ENCODE measurements around the gene STKLD1. TPM values are rescaled to one million over a fixed set of nuclear protein-coding genes. Genes with fewer than 3 reads are reported as not detected.

STKLD1 gene
- total and polyA plus RNA-seq, 2 donors: 0.94 to 1.5 TPM

DNA sequence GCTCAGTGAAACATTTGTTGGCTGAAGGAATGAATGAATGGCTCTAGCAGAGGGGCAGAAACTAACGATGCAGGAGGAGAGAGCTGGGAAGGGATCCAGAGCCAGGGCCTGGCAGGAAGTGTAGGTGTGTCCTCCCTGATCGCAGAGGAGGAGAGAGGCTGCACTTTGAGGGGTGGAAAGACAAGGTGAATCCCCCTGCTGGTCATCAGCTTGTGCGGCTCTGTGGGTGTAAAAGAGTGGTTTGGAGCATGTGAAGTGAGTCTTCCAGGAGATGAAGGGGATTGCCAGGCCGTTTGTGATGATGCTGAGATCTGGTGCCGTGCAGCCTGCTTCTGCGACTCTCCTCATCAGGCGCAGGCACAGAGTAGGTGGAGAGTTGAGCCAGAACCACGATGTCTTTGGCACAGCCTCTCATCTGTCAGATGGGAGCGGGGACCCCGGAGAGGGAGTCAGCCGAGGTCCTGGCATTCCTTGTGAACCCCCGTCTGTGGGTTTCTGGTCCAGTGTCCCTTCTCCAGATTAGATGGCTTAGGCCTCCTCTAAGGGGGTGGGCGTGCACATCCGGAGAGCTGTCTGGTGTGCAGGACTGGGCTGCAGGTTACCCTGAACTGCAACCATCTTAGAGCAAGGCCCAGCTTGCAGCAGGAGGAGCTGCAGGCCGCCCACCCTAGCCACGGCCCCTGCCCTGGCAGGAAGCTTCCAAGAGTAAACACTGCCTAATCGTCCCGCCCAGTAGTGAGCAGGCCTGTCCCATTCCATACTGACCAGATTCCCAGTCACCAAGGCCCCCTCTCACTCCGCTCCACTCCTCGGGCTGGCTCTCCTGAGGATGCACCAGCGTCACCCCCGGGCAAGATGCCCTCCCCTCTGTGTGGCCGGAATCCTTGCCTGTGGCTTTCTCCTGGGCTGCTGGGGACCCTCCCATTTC is 45.7 kb downstream of the STKLD1 start, which contains the start of gene ADAMTS13:
ADAMTS13 (plus strand) TSS at position 753 of the 928 bp plus-strand sequence; CDS start at position 830, 77 bp downstream.
- H3K27me3 ChIP-seq (ENCODE audit: control insufficient read depth in 2 of 2, insufficient read depth in 1 of 2, low read length in 1 of 2): peaks cover 3 to 19% of the 10 kb centered on the region in 2 donors
- peaks cover 0 to 12% of the 10 kb centered on the region in 2 donors for H3K9me3 ChIP-seq (ENCODE audit: control insufficient read depth in 2 of 2, insufficient read depth in 1 of 2, low read length in 1 of 2)
- no peak within 1 kb of the TSS for H3K4me3 ChIP-seq (ENCODE audit: low read length in 2 of 2)
- H3K36me3 ChIP-seq (ENCODE audit: control insufficient read depth in 2 of 2, insufficient read depth in 2 of 2, low read length in 1 of 2): no peaks in the 10 kb centered on the region
- WGBS: 83% methylated on average over 23 of the region's 23 CpGs
- H3K4me1 ChIP-seq (ENCODE audit: control insufficient read depth in 2 of 2, insufficient read depth in 2 of 2, low read length in 2 of 2): peaks cover 3 to 13% of the 10 kb centered on the region in 2 donors
- DNase-seq (ENCODE audit: low read depth in 6 of 9, low spot score in 9 of 9): peak in 1 of 9 donors; percentile 17
- H3K27ac ChIP-seq (ENCODE audit: low read depth in 1 of 2, low read length in 1 of 2): no peak within 1 kb of the TSS

DNA sequence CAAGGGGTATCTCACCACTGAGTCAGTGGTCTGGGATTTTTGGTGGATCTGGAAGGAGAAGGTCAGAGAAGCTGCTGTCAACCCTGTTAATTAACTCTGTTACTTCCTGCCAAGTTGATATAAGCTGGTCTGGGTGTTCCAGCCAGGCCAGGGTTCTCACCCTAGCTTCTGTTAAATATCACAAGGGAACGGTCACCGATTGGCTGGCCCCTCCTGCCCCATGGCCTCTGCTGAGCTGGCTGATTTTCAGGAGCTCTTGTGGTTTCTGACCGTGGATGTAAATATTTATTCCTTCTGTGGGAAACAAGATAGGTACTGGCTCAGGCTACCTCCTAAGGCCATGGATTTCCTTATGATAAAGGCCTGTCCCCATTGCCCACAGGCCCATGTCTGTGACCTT is 47.0 kb downstream of the STKLD1 start:
- Histone ChIP-seq H3K9me3 (ENCODE audit: control insufficient read depth in 2 of 2, insufficient read depth in 1 of 2, low read length in 1 of 2) (peaks cover 0 to 9% of the 10 kb centered on the region in 2 donors), H3K27me3 (ENCODE audit: control insufficient read depth in 2 of 2, insufficient read depth in 1 of 2, low read length in 1 of 2) (peaks cover 16 to 33% of the 10 kb centered on the region in 2 donors), H3K27ac (ENCODE audit: low read depth in 1 of 2, low read length in 1 of 2) (no peak overlapping the region), H3K36me3 (ENCODE audit: control insufficient read depth in 2 of 2, insufficient read depth in 2 of 2, low read length in 1 of 2) (no peaks in the 10 kb centered on the region), H3K4me3 (ENCODE audit: low read length in 2 of 2) (no peak overlapping the region), H3K4me1 (ENCODE audit: control insufficient read depth in 2 of 2, insufficient read depth in 2 of 2, low read length in 2 of 2) (peaks cover 0 to 4% of the 10 kb centered on the region in 2 donors)
- no peak for DNase-seq (ENCODE audit: low read depth in 6 of 9, low spot score in 9 of 9)
- 95% methylated on average over 3 of the region's 3 CpGs for WGBS

DNA sequence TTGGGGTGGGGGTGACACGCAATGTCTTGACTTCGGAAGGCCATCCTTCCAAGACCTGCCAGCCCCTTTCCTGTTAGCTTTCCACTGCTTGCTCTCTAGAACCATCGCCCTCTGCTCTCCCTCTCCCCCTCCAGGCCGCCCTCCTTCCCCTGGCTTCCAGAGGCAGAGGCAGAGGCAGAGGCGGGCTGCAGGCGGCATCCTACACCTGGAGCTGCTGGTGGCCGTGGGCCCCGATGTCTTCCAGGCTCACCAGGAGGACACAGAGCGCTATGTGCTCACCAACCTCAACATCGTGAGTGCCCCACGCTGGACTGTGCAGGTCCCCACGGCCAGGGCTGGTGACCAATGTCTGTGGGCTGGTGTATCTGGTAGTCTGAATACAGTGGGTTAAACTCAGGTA is 48.0 kb downstream of the STKLD1 start:
- H3K36me3 ChIP-seq (ENCODE audit: control insufficient read depth in 2 of 2, insufficient read depth in 2 of 2, low read length in 1 of 2): no peaks in the 10 kb centered on the region
- WGBS: 95% methylated on average over 12 of the region's 12 CpGs
- no peaks in the 10 kb centered on the region for H3K4me1 ChIP-seq (ENCODE audit: control insufficient read depth in 2 of 2, insufficient read depth in 2 of 2, low read length in 2 of 2)
- H3K27me3 ChIP-seq (ENCODE audit: control insufficient read depth in 2 of 2, insufficient read depth in 1 of 2, low read length in 1 of 2): peaks cover 23 to 40% of the 10 kb centered on the region in 2 donors
- no peak for DNase-seq (ENCODE audit: low read depth in 6 of 9, low spot score in 9 of 9)
- no peak overlapping the region for H3K4me3 ChIP-seq (ENCODE audit: low read length in 2 of 2)
- no peak overlapping the region for H3K27ac ChIP-seq (ENCODE audit: low read depth in 1 of 2, low read length in 1 of 2)
- no peaks in the 10 kb centered on the region for H3K9me3 ChIP-seq (ENCODE audit: control insufficient read depth in 2 of 2, insufficient read depth in 1 of 2, low read length in 1 of 2)

DNA sequence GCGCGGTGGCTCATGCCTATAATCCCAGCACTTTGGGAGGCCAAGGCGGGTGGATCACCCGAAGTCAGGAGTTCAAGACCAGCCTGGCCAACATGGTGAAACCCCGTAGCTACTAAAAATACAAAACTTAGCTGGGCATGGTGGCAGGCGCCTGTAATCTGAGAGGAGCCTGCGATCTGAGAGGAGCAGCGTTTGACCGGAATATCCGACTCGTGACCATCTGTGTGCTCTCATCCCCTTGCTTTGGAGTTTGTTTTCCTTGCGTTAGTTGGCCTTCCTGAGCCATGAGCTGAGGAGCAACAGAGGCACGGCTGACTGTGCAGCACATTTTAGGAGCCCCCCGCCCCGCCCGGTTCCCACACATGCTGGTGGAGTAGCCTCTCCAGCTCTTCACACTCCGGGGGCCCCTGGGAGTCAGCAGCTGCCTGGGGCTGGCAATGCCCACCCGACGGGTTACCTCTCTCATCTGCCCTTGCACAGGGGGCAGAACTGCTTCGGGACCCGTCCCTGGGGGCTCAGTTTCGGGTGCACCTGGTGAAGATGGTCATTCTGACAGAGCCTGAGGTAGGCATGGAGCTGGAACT is 49.0 kb downstream of the STKLD1 start:
- Histone ChIP-seq H3K4me3 (ENCODE audit: low read length in 2 of 2) (no peak overlapping the region), H3K36me3 (ENCODE audit: control insufficient read depth in 2 of 2, insufficient read depth in 2 of 2, low read length in 1 of 2) (no peaks in the 10 kb centered on the region), H3K27me3 (ENCODE audit: control insufficient read depth in 2 of 2, insufficient read depth in 1 of 2, low read length in 1 of 2) (peaks cover 31 to 50% of the 10 kb centered on the region in 2 donors), H3K9me3 (ENCODE audit: control insufficient read depth in 2 of 2, insufficient read depth in 1 of 2, low read length in 1 of 2) (no peaks in the 10 kb centered on the region), H3K4me1 (ENCODE audit: control insufficient read depth in 2 of 2, insufficient read depth in 2 of 2, low read length in 2 of 2) (no peaks in the 10 kb centered on the region), H3K27ac (ENCODE audit: low read depth in 1 of 2, low read length in 1 of 2) (no peak overlapping the region)
- no peak for DNase-seq (ENCODE audit: low read depth in 6 of 9, low spot score in 9 of 9)
- WGBS: 96% methylated on average over 22 of the region's 22 CpGs

DNA sequence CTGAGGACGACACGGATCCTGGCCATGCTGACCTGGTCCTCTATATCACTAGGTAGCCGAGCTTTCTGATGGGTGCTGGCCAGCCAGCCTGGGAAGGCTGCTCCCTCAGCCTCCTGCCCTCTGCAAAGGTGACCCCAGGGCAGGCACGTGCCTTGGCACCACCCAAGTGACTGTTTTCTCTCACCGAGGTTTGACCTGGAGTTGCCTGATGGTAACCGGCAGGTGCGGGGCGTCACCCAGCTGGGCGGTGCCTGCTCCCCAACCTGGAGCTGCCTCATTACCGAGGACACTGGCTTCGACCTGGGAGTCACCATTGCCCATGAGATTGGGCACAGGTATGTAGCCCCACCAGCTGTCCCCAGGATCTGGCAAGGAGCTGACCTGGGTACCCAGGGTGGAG is 49.8 kb downstream of the STKLD1 start:
- Histone ChIP-seq H3K9me3 (ENCODE audit: control insufficient read depth in 2 of 2, insufficient read depth in 1 of 2, low read length in 1 of 2) (no peaks in the 10 kb centered on the region), H3K4me3 (ENCODE audit: low read length in 2 of 2) (no peak overlapping the region), H3K4me1 (ENCODE audit: control insufficient read depth in 2 of 2, insufficient read depth in 2 of 2, low read length in 2 of 2) (no peaks in the 10 kb centered on the region), H3K27me3 (ENCODE audit: control insufficient read depth in 2 of 2, insufficient read depth in 1 of 2, low read length in 1 of 2) (peaks cover 34 to 59% of the 10 kb centered on the region in 2 donors), H3K27ac (ENCODE audit: low read depth in 1 of 2, low read length in 1 of 2) (no peak overlapping the region), H3K36me3 (ENCODE audit: control insufficient read depth in 2 of 2, insufficient read depth in 2 of 2, low read length in 1 of 2) (no peaks in the 10 kb centered on the region)
- WGBS: 96% methylated on average over 11 of the region's 11 CpGs
- DNase-seq (ENCODE audit: low read depth in 6 of 9, low spot score in 9 of 9): no peak

DNA sequence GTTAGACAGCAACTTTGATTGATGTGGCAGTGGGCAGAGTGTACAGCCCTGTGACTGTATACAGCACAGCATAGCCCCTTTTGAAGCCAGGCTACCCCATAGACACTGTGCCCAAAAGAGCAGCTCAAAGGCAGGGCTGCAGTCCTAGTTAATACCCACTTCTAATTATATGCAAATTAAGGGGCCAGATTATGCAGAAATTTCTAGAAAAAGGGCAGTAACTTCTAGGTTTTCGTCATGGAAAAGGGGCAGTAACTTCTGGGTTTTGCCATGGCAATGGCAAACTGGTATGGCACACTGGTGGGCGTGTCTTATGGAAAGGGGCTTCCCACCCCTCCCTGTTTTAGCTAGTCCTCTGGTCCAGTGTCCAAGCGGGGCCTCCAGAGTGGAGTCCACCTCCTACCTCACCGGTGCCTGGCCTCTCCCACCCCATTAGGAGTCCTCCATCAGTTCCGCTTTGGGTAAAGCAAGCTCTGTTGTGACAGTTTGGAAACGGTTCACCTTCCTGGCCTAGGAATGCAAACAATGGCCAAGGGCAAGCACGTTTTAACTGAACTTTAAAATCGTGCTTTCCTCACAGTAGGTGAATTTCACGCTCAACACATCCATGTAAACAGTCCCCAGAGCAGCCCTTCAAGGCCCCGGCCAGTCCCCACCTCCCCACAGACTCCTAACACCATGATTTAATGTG is 51.6 kb downstream of the STKLD1 start:
- Histone ChIP-seq H3K36me3 (ENCODE audit: control insufficient read depth in 2 of 2, insufficient read depth in 2 of 2, low read length in 1 of 2) (no peaks in the 10 kb centered on the region), H3K4me1 (ENCODE audit: control insufficient read depth in 2 of 2, insufficient read depth in 2 of 2, low read length in 2 of 2) (no peaks in the 10 kb centered on the region), H3K27ac (ENCODE audit: low read depth in 1 of 2, low read length in 1 of 2) (no peak overlapping the region), H3K4me3 (ENCODE audit: low read length in 2 of 2) (no peak overlapping the region), H3K27me3 (ENCODE audit: control insufficient read depth in 2 of 2, insufficient read depth in 1 of 2, low read length in 1 of 2) (peaks cover 34 to 67% of the 10 kb centered on the region in 2 donors), H3K9me3 (ENCODE audit: control insufficient read depth in 2 of 2, insufficient read depth in 1 of 2, low read length in 1 of 2) (no peaks in the 10 kb centered on the region)
- 68% methylated on average over 10 of the region's 10 CpGs for WGBS
- no peak for DNase-seq (ENCODE audit: low read depth in 6 of 9, low spot score in 9 of 9)

DNA sequence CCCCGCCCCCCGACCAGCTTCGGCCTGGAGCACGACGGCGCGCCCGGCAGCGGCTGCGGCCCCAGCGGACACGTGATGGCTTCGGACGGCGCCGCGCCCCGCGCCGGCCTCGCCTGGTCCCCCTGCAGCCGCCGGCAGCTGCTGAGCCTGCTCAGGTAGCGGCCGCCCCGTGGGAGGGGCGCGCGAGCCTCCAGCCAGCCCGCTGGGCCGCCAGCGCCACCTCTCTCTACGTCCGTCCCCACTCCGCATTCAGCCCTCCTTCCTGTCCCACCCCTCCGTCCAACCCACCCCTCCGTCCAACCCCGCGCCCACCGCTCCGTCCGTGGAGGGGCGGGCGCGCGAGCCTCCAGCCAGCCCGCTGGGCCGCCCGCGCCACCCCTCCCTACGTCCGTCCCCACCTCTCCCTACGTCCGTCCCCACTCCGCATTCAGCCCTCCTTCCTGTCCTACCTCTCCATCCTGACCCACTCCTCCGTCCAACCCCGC is 52.5 kb downstream of the STKLD1 start:
- Histone ChIP-seq H3K27ac (ENCODE audit: low read depth in 1 of 2, low read length in 1 of 2) (no peak overlapping the region), H3K36me3 (ENCODE audit: control insufficient read depth in 2 of 2, insufficient read depth in 2 of 2, low read length in 1 of 2) (no peaks in the 10 kb centered on the region), H3K27me3 (ENCODE audit: control insufficient read depth in 2 of 2, insufficient read depth in 1 of 2, low read length in 1 of 2) (peaks cover 34 to 67% of the 10 kb centered on the region in 2 donors), H3K9me3 (ENCODE audit: control insufficient read depth in 2 of 2, insufficient read depth in 1 of 2, low read length in 1 of 2) (no peaks in the 10 kb centered on the region), H3K4me1 (ENCODE audit: control insufficient read depth in 2 of 2, insufficient read depth in 2 of 2, low read length in 2 of 2) (no peaks in the 10 kb centered on the region), H3K4me3 (ENCODE audit: low read length in 2 of 2) (peak overlapping the region in 1 of 2 donors; percentile 15)
- no peak for DNase-seq (ENCODE audit: low read depth in 6 of 9, low spot score in 9 of 9)
- 4% methylated on average over 57 of the region's 57 CpGs for WGBS

DNA sequence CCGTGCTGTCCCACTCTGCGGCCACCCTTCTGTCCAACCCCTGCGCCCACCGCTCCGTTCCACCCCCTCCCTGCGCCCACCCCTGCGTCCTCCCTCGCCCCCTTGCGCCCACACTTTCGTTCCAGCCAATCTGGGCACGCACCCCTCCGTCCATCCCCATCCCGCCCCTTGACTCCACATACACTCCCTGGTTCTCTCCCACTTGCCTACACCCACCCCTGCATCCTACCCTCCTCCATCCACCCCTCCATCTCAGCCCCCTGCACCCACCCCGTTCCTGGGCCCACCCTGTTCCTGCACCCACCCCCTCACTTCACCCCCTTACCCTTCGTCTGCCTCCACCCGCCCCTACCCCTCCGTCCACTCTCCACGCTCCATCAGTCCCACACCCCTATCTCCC is 53.0 kb downstream of the STKLD1 start:
- H3K27me3 ChIP-seq (ENCODE audit: control insufficient read depth in 2 of 2, insufficient read depth in 1 of 2, low read length in 1 of 2): peaks cover 34 to 66% of the 10 kb centered on the region in 2 donors
- H3K4me1 ChIP-seq (ENCODE audit: control insufficient read depth in 2 of 2, insufficient read depth in 2 of 2, low read length in 2 of 2): no peaks in the 10 kb centered on the region
- no peak for DNase-seq (ENCODE audit: low read depth in 6 of 9, low spot score in 9 of 9)
- no peak overlapping the region for H3K27ac ChIP-seq (ENCODE audit: low read depth in 1 of 2, low read length in 1 of 2)
- H3K9me3 ChIP-seq (ENCODE audit: control insufficient read depth in 2 of 2, insufficient read depth in 1 of 2, low read length in 1 of 2): no peaks in the 10 kb centered on the region
- H3K36me3 ChIP-seq (ENCODE audit: control insufficient read depth in 2 of 2, insufficient read depth in 2 of 2, low read length in 1 of 2): no peaks in the 10 kb centered on the region
- H3K4me3 ChIP-seq (ENCODE audit: low read length in 2 of 2): no peak overlapping the region
- WGBS: 6% methylated on average over 18 of the region's 18 CpGs
